HG03103 (cell line): ENCODE measurements around the gene DDX24.

Experiments
- ATAC-seq: cut with Tn5 transposase; IDR thresholded peaks from one replicate; pipeline ENCODE4 v1.9.1; 2021; ENCODE audit warnings: low read depth; ENCODE audit not compliant: unreplicated experiment

Gene DDX24

GRCh38 chr14:94080621-94081385 is at the start of gene DDX24, which contains the start of gene IFI27L1:
Gene DDX24 (minus strand): TSS chr14:94081202. CDS start chr14:94079742, 1,460 bp downstream.
Gene IFI27L1 (plus strand): TSS chr14:94081310. CDS start chr14:94096938, 15,628 bp downstream.
- ATAC-seq, result peak; percentile 98

- ATAC-seq, result no peak
Measured at GRCh38 chr14:94129758-94130414, 48.9 kb upstream of the DDX24 start.

- ATAC-seq, result peak; percentile 91
Measured at GRCh38 chr14:94129111-94129757, 48.2 kb upstream of the DDX24 start, which contains the start of gene IFI27L2. Gene IFI27L2 (minus strand): TSS chr14:94129604. CDS start chr14:94129564, 40 bp downstream.

GRCh38 chr14:94128216-94128839 is 47.3 kb upstream of the DDX24 start:
- no peak for ATAC-seq

- ATAC-seq, result no peak
Measured at GRCh38 chr14:94127330-94127729, 46.3 kb upstream of the DDX24 start.

GRCh38 chr14:94126800-94127199 is 45.8 kb upstream of the DDX24 start:
- ATAC-seq, result no peak

- ATAC-seq, result no peak
Measured at GRCh38 chr14:94126419-94126677, 45.3 kb upstream of the DDX24 start.

GRCh38 chr14:94125659-94126418 is 44.8 kb upstream of the DDX24 start:
- no peak for ATAC-seq

GRCh38 chr14:94124582-94125377 is 43.8 kb upstream of the DDX24 start:
- ATAC-seq, result no peak

- no peak for ATAC-seq
Measured at GRCh38 chr14:94123868-94124267, 42.9 kb upstream of the DDX24 start.

GRCh38 chr14:94123296-94123695 is 42.3 kb upstream of the DDX24 start:
- no peak for ATAC-seq

GRCh38 chr14:94122438-94122837 is 41.4 kb upstream of the DDX24 start:
- no peak for ATAC-seq

GRCh38 chr14:94121485-94121884 is 40.5 kb upstream of the DDX24 start:
- no peak for ATAC-seq

- ATAC-seq, result no peak
Measured at GRCh38 chr14:94120667-94121340, 39.8 kb upstream of the DDX24 start.

GRCh38 chr14:94119071-94119470 is 38.1 kb upstream of the DDX24 start:
- ATAC-seq, result no peak

GRCh38 chr14:94117856-94118255 is 36.9 kb upstream of the DDX24 start:
- ATAC-seq, result no peak

GRCh38 chr14:94116701-94117100 is 35.7 kb upstream of the DDX24 start:
- ATAC-seq, result no peak

- ATAC-seq, result no peak
Measured at GRCh38 chr14:94115631-94116030, 34.6 kb upstream of the DDX24 start.

- ATAC-seq, result no peak
Measured at GRCh38 chr14:94115058-94115591, 34.1 kb upstream of the DDX24 start.
